Keratinocyte (primary cell): ENCODE data around the gene MRM2. TPM values are rescaled to one million over a fixed set of nuclear protein-coding genes. Genes with fewer than 3 reads are reported as not detected.

Experiments used
- DNase-seq: peaks from one replicate; pipeline ENCODE4 v3.0.0-alpha.2; 2011; ENCODE audit warnings: low read depth, missing footprints, low spot score
- FAIRE-seq: peaks from 2 replicates; lab custom pipeline; 2011; peaks lifted over from hg19 to GRCh38; lab: Jason Lieb, UNC
- H2AFZ ChIP-seq: 2 replicates; pipeline ENCODE4 v1.6.0; 2012; ENCODE audit warnings: low read length, control low read depth, inconsistent platforms; ENCODE audit not compliant: control insufficient read depth
- H3K27ac ChIP-seq: 2 replicates; pipeline ENCODE4 v1.5.1; 2011; ENCODE audit warnings: low read length; ENCODE audit not compliant: control insufficient read depth, insufficient read depth
- H3K27me3 ChIP-seq: 3 replicates; pipeline ENCODE4 v1.6.0; 2011; ENCODE audit warnings: low read length; ENCODE audit not compliant: control insufficient read depth, insufficient read depth; ENCODE audit errors: extremely low read depth
- H3K36me3 ChIP-seq, 2 experiments: 2 replicates in 1 of 2; 3 replicates in 1 of 2; pipeline ENCODE4 v1.5.1; 2011; ENCODE audit warnings: low read length in 2 of 2, mild to moderate bottlenecking in 1 of 2; ENCODE audit not compliant: control insufficient read depth in 2 of 2, insufficient read depth in 2 of 2; ENCODE audit errors: extremely low read depth in 1 of 2
- H3K4me1 ChIP-seq: 3 replicates; pipeline ENCODE4 v1.5.1; 2011; ENCODE audit warnings: low read length; ENCODE audit not compliant: control insufficient read depth, insufficient read depth; ENCODE audit errors: extremely low read depth
- H3K4me2 ChIP-seq: 3 replicates; pipeline ENCODE4 v1.6.0; 2011; ENCODE audit warnings: low read depth, low read length; ENCODE audit not compliant: control insufficient read depth, insufficient read depth; ENCODE audit errors: extremely low read depth
- H3K4me3 ChIP-seq, 3 experiments: fragments of 200-600 bp in 1 of 3; sonication (generic) in 1 of 3; 2 replicates in 2 of 3; 3 replicates in 1 of 3; pipeline ENCODE4 v1.5.1; 2011 to 2016; ENCODE audit warnings: low read length in 3 of 3, mild to moderate bottlenecking in 3 of 3, control low read depth in 2 of 3, inconsistent platforms in 1 of 3, low read depth in 1 of 3, mixed read lengths in 1 of 3, mixed run types in 1 of 3, moderate library complexity in 1 of 3; ENCODE audit not compliant: control insufficient read depth in 2 of 3, insufficient read depth in 2 of 3; ENCODE audit errors: extremely low read depth in 1 of 3
- H3K79me2 ChIP-seq: 2 replicates; pipeline ENCODE4 v1.6.0; 2012; ENCODE audit warnings: low read length; ENCODE audit not compliant: control insufficient read depth, insufficient read depth
- H3K9ac ChIP-seq: 3 replicates; pipeline ENCODE4 v1.6.0; 2011; ENCODE audit warnings: low read length; ENCODE audit not compliant: control insufficient read depth, insufficient read depth; ENCODE audit errors: extremely low read depth
- H3K9me1 ChIP-seq: 3 replicates; pipeline ENCODE4 v1.6.0; 2011; ENCODE audit warnings: low read length; ENCODE audit not compliant: control insufficient read depth, insufficient read depth; ENCODE audit errors: extremely low read depth
- H3K9me3 ChIP-seq: 2 replicates; pipeline ENCODE4 v1.5.1; 2012; ENCODE audit warnings: low read depth, low read length; ENCODE audit not compliant: control insufficient read depth
- H4K20me1 ChIP-seq: 3 replicates; pipeline ENCODE4 v1.6.0; 2011; ENCODE audit warnings: low read length; ENCODE audit not compliant: control insufficient read depth, insufficient read depth; ENCODE audit errors: extremely low read depth
- EZH2 ChIP-seq: IDR thresholded peaks from one replicate; pipeline ENCODE4 v1.6.1; 2012; ENCODE audit warnings: inconsistent platforms, mild to moderate bottlenecking, low read length, moderate library complexity
- dilution Hi-C: fragments of 300-500 bp; cut with MboI; formaldehyde crosslinking; loops from one replicate; pipeline ENCODE4 v1.7.0; 2020; ENCODE audit warnings: low sequenced_read_pairs; ENCODE audit not compliant: extremely low pct_ligation_motif_present
- polyA plus RNA-seq, 5 experiments: library from polyadenylated mRNA; depleted of rRNA in 3 of 5; stranded (reverse) in 3 of 5; stranded (forward) in 1 of 5; unstranded in 1 of 5; fragments of >200 nt; gene quantifications; 1 replicate in 1 of 5; 2 replicates in 3 of 5; 3 replicates in 1 of 5; pipeline versions ENCODE4 v1.2.1 to v1.2.3, GENCODE V29; 2011 to 2012; ENCODE audit warnings: missing spikeins in 2 of 5, low read depth in 1 of 5, low replicate concordance in 1 of 5
- TF ChIP-seq, protein P1 (sequence below), 3 experiments: IDR thresholded peaks in 1 of 3; conservative IDR thresholded peaks in 1 of 3; optimal IDR thresholded peaks in 1 of 3; 2 replicates in 2 of 3; 3 replicates in 1 of 3; pipeline versions ENCODE3 to v1.5.1; 2011; ENCODE audit warnings: low read length in 3 of 3, mild to moderate bottlenecking in 3 of 3, moderate library complexity in 2 of 3, control low read depth in 1 of 3, inconsistent platforms in 1 of 3; ENCODE audit not compliant: insufficient read depth in 2 of 3; ENCODE audit errors: extremely low read depth in 1 of 3

Gene MRM2
- polyA plus RNA-seq, 1 donor (not counting 4 experiments of a cell fraction or from before 2014, with no cell fraction given): 21.5 TPM

GRCh38 chr7:2244404-2244995 lies 2.5 kb upstream of the MRM2 start:
- no peak overlapping the region for H3K4me3 ChIP-seq
- FAIRE-seq: no peak
- H2AFZ ChIP-seq: no peak overlapping the region
- H3K27me3 ChIP-seq: no peaks in the 10 kb centered on the region
- no peak overlapping the region for H3K4me2 ChIP-seq
- no peaks in the 10 kb centered on the region for H4K20me1 ChIP-seq
- no peak overlapping the region for H3K27ac ChIP-seq
- peaks cover 2% of the 10 kb centered on the region for H3K9me1 ChIP-seq
- dilution Hi-C loops: no loop called here
- TF ChIP-seq EZH2: no peak
- TF ChIP-seq, protein P1, sequence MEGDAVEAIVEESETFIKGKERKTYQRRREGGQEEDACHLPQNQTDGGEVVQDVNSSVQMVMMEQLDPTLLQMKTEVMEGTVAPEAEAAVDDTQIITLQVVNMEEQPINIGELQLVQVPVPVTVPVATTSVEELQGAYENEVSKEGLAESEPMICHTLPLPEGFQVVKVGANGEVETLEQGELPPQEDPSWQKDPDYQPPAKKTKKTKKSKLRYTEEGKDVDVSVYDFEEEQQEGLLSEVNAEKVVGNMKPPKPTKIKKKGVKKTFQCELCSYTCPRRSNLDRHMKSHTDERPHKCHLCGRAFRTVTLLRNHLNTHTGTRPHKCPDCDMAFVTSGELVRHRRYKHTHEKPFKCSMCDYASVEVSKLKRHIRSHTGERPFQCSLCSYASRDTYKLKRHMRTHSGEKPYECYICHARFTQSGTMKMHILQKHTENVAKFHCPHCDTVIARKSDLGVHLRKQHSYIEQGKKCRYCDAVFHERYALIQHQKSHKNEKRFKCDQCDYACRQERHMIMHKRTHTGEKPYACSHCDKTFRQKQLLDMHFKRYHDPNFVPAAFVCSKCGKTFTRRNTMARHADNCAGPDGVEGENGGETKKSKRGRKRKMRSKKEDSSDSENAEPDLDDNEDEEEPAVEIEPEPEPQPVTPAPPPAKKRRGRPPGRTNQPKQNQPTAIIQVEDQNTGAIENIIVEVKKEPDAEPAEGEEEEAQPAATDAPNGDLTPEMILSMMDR (optimal IDR thresholded peaks at IDR 0.05 in 1 of 3, IDR thresholded peaks at IDR 0.05 in 1 of 3, conservative IDR thresholded peaks at IDR 0.05 in 1 of 3; ENCODE audit: extremely low read depth in 1 of 3, insufficient read depth in 2 of 3, low read length in 3 of 3): no peak
- H3K36me3 ChIP-seq: peaks cover 3 to 12% of the 10 kb centered on the region in 2 experiments
- peaks cover 22% of the 10 kb centered on the region for H3K4me1 ChIP-seq
- no peak for DNase-seq
- no peaks in the 10 kb centered on the region for H3K9me3 ChIP-seq
- H3K9ac ChIP-seq: no peak overlapping the region
- H3K79me2 ChIP-seq: peaks cover 30% of the 10 kb centered on the region

DNA sequence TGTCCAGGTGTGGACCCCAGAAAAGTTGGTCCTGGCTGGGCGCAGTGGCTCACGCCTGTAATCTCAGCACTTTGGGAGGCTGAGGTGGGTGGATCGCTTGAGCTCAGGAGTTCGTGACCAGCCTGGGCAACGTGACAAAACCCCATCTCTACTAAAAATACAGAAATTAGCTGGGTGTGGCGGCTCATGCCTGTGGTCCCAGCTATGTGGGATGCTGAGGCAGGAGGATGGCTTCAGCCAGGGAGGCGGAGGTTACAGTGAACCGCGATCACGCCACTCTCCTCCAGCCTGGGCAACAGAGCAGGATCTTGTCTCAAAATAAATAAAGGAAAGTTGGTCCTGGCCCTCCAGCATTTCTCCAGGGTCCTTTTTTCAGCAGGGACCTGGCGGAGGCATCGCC lies 1.5 kb upstream of the MRM2 start:
- Histone ChIP-seq H2AFZ (no peak overlapping the region), H3K9me1 (peaks cover 2% of the 10 kb centered on the region), H3K27me3 (no peaks in the 10 kb centered on the region), H3K4me2 (no peak overlapping the region), H3K36me3 (peaks cover 7 to 17% of the 10 kb centered on the region in 2 experiments), H3K4me1 (peaks cover 12% of the 10 kb centered on the region), H3K27ac (no peak overlapping the region), H3K9ac (no peak overlapping the region), H3K9me3 (no peaks in the 10 kb centered on the region), H3K79me2 (peaks cover 34% of the 10 kb centered on the region), H4K20me1 (no peaks in the 10 kb centered on the region), H3K4me3 (no peak overlapping the region)
- TF ChIP-seq, protein P1 (optimal IDR thresholded peaks at IDR 0.05 in 1 of 3, IDR thresholded peaks at IDR 0.05 in 1 of 3, conservative IDR thresholded peaks at IDR 0.05 in 1 of 3; ENCODE audit: extremely low read depth in 1 of 3, insufficient read depth in 2 of 3, low read length in 3 of 3): no peak
- no peak for TF ChIP-seq EZH2
- DNase-seq (no peak), FAIRE-seq (no peak)
- dilution Hi-C loops: no loop called here
